ENCODE measurements around the gene NIF3L1. TPM values are rescaled to one million over a fixed set of nuclear protein-coding genes. Genes with fewer than 3 reads are reported as not detected.

The NIF3L1 gene
- total and polyA plus RNA-seq, 9 of the 15 experiments (the other 6 are each of a cell fraction or from before 2014, with no cell fraction given): 26.7 to 89.5 (median 45.6) TPM

GRCh38 chr2:200864176-200865034, 24.8 kb upstream of the NIF3L1 start, which contains the start of gene CLK1 (continued):
- TF ChIP-seq POLR3G (IDR thresholded peaks at IDR 0.05; ENCODE audit: extremely low read depth, insufficient read length, insufficient replicate concordance): no peak
- TF ChIP-seq, protein P1, sequence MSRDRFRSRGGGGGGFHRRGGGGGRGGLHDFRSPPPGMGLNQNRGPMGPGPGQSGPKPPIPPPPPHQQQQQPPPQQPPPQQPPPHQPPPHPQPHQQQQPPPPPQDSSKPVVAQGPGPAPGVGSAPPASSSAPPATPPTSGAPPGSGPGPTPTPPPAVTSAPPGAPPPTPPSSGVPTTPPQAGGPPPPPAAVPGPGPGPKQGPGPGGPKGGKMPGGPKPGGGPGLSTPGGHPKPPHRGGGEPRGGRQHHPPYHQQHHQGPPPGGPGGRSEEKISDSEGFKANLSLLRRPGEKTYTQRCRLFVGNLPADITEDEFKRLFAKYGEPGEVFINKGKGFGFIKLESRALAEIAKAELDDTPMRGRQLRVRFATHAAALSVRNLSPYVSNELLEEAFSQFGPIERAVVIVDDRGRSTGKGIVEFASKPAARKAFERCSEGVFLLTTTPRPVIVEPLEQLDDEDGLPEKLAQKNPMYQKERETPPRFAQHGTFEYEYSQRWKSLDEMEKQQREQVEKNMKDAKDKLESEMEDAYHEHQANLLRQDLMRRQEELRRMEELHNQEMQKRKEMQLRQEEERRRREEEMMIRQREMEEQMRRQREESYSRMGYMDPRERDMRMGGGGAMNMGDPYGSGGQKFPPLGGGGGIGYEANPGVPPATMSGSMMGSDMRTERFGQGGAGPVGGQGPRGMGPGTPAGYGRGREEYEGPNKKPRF (IDR thresholded peaks at IDR 0.05; ENCODE audit: low read depth, low read length): no peak
- no peak for TF ChIP-seq ZNF507 (tag; conservative IDR thresholded peaks at IDR 0.05)
- no peak for TF ChIP-seq ZNF140 (CRISPR knock-in tag; IDR thresholded peaks at IDR 0.05)
- TF ChIP-seq TEAD1 (CRISPR knock-in tag; IDR thresholded peaks at IDR 0.05): peak in 1 of 2 experiments; percentile 60; a peak in 1 of 4 replicates
- peak; percentile 79; the same call in 1 of the 2 replicates for TF ChIP-seq GATAD2A (IDR thresholded peaks at IDR 0.05)
- no peak for TF ChIP-seq YBX1 (IDR thresholded peaks at IDR 0.05)
- no peak for TF ChIP-seq ZNF717 (CRISPR knock-in tag; IDR thresholded peaks at IDR 0.05)
- TF ChIP-seq, protein P2, sequence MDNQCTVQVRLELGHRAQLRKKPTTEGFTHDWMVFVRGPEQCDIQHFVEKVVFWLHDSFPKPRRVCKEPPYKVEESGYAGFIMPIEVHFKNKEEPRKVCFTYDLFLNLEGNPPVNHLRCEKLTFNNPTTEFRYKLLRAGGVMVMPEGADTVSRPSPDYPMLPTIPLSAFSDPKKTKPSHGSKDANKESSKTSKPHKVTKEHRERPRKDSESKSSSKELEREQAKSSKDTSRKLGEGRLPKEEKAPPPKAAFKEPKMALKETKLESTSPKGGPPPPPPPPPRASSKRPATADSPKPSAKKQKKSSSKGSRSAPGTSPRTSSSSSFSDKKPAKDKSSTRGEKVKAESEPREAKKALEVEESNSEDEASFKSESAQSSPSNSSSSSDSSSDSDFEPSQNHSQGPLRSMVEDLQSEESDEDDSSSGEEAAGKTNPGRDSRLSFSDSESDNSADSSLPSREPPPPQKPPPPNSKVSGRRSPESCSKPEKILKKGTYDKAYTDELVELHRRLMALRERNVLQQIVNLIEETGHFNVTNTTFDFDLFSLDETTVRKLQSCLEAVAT (IDR thresholded peaks at IDR 0.05): peak in 1 of 2 experiments; percentile 82; a peak in 2 of 4 replicates
- TF ChIP-seq ZNF197 (CRISPR knock-in tag; IDR thresholded peaks at IDR 0.05; ENCODE audit: low read depth): no peak
- TF ChIP-seq, protein P3, sequence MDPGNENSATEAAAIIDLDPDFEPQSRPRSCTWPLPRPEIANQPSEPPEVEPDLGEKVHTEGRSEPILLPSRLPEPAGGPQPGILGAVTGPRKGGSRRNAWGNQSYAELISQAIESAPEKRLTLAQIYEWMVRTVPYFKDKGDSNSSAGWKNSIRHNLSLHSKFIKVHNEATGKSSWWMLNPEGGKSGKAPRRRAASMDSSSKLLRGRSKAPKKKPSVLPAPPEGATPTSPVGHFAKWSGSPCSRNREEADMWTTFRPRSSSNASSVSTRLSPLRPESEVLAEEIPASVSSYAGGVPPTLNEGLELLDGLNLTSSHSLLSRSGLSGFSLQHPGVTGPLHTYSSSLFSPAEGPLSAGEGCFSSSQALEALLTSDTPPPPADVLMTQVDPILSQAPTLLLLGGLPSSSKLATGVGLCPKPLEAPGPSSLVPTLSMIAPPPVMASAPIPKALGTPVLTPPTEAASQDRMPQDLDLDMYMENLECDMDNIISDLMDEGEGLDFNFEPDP (CRISPR knock-in tag; IDR thresholded peaks at IDR 0.05): no peak
- TF ChIP-seq, protein P4, sequence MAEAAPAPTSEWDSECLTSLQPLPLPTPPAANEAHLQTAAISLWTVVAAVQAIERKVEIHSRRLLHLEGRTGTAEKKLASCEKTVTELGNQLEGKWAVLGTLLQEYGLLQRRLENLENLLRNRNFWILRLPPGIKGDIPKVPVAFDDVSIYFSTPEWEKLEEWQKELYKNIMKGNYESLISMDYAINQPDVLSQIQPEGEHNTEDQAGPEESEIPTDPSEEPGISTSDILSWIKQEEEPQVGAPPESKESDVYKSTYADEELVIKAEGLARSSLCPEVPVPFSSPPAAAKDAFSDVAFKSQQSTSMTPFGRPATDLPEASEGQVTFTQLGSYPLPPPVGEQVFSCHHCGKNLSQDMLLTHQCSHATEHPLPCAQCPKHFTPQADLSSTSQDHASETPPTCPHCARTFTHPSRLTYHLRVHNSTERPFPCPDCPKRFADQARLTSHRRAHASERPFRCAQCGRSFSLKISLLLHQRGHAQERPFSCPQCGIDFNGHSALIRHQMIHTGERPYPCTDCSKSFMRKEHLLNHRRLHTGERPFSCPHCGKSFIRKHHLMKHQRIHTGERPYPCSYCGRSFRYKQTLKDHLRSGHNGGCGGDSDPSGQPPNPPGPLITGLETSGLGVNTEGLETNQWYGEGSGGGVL (CRISPR knock-in tag; IDR thresholded peaks at IDR 0.05): no peak
- TF ChIP-seq PURB (CRISPR knock-in tag; IDR thresholded peaks at IDR 0.05; ENCODE audit: low read depth): no peak
- TF ChIP-seq ZNF77 (CRISPR knock-in tag; IDR thresholded peaks at IDR 0.05): no peak
- TF ChIP-seq, protein P5, sequence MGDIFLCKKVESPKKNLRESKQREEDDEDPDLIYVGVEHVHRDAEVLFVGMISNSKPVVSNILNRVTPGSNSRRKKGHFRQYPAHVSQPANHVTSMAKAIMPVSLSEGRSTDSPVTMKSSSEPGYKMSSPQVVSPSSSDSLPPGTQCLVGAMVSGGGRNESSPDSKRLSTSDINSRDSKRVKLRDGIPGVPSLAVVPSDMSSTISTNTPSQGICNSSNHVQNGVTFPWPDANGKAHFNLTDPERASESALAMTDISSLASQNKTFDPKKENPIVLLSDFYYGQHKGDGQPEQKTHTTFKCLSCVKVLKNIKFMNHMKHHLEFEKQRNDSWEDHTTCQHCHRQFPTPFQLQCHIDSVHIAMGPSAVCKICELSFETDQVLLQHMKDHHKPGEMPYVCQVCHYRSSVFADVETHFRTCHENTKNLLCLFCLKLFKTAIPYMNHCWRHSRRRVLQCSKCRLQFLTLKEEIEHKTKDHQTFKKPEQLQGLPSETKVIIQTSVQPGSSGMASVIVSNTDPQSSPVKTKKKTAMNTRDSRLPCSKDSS (IDR thresholded peaks at IDR 0.05; ENCODE audit: low read depth, partially characterized antibody): no peak
- TF ChIP-seq, protein P6, sequence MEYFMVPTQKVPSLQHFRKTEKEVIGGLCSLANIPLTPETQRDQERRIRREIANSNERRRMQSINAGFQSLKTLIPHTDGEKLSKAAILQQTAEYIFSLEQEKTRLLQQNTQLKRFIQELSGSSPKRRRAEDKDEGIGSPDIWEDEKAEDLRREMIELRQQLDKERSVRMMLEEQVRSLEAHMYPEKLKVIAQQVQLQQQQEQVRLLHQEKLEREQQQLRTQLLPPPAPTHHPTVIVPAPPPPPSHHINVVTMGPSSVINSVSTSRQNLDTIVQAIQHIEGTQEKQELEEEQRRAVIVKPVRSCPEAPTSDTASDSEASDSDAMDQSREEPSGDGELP (CRISPR knock-in tag; IDR thresholded peaks at IDR 0.05; ENCODE audit: borderline replicate concordance): peak; percentile 99
- TF ChIP-seq SIX5 (IDR thresholded peaks at IDR 0.05; ENCODE audit: borderline replicate concordance in 1 of 2, insufficient read depth in 1 of 2, low read depth in 1 of 2, low read length in 2 of 2): no peak

All from K562 (cell line).